Measurements from ENCODE around the gene KIAA0930.
A peak's percentile ranks its signal among the peaks of the same experiment; 100 is the strongest.
"Not testable (repeated sequence)": the region's sequence is repeated elsewhere in the genome, so short reads cannot be mapped to it uniquely, and the experiment has no call there.

The KIAA0930 gene

GRCh38 chr22:45240810-45241631, at the start of gene KIAA0930:
KIAA0930 (minus strand) TSS chr22:45240894; CDS start chr22:45240703, 191 bp downstream.
- Mint-ChIP-seq H3K27ac (ENCODE audit: low read depth) (peak within 1 kb of the TSS; percentile 94), H3K27me3 (no peaks in the 10 kb centered on the region), H3K4me3 (peak within 1 kb of the TSS; percentile 90), H3K4me1 (peaks cover 37% of the 10 kb centered on the region), H3K9me3 (no peaks in the 10 kb centered on the region), H3K36me3 (ENCODE audit: insufficient read depth) (peaks cover 18% of the 10 kb centered on the region)
- ATAC-seq (replicated peaks; ENCODE audit: extremely low read depth, poor library complexity, severe bottlenecking), result peak; percentile 81
- peak; percentile 70 to 84 for DNase-seq (ENCODE audit: low spot score in 2 of 2)

- ATAC-seq (replicated peaks; ENCODE audit: extremely low read depth, poor library complexity, severe bottlenecking) (no peak), DNase-seq (ENCODE audit: low spot score in 2 of 2) (no peak)
- Mint-ChIP-seq H3K4me3 (no peak overlapping the region), H3K4me1 (no peaks in the 10 kb centered on the region), H3K27me3 (peaks cover 37% of the 10 kb centered on the region), H3K36me3 (ENCODE audit: insufficient read depth) (no peaks in the 10 kb centered on the region), H3K27ac (ENCODE audit: low read depth) (no peak overlapping the region), H3K9me3 (no peaks in the 10 kb centered on the region)
These were observed 46.3 kb upstream of the KIAA0930 start for GRCh38 chr22:45286854-45287551.

GRCh38 chr22:45285263-45286058, 44.8 kb upstream of the KIAA0930 start:
- H3K4me1 Mint-ChIP-seq, result no peaks in the 10 kb centered on the region
- H3K4me3 Mint-ChIP-seq, result no peak overlapping the region
- no peak for ATAC-seq (replicated peaks; ENCODE audit: extremely low read depth, poor library complexity, severe bottlenecking)
- no peak overlapping the region for H3K27ac Mint-ChIP-seq (ENCODE audit: low read depth)
- no peak for DNase-seq (ENCODE audit: low spot score in 2 of 2)
- no peaks in the 10 kb centered on the region for H3K9me3 Mint-ChIP-seq
- H3K36me3 Mint-ChIP-seq (ENCODE audit: insufficient read depth), result no peaks in the 10 kb centered on the region
- H3K27me3 Mint-ChIP-seq, result peaks cover 48% of the 10 kb centered on the region

GRCh38 chr22:45284705-45285262, 44.1 kb upstream of the KIAA0930 start, which contains the start of gene UPK3A:
UPK3A (plus strand) TSS chr22:45284949; CDS start chr22:45285014, 65 bp downstream.
- DNase-seq (ENCODE audit: low spot score in 2 of 2), result no peak
- no peaks in the 10 kb centered on the region for H3K9me3 Mint-ChIP-seq
- H3K4me1 Mint-ChIP-seq, result no peaks in the 10 kb centered on the region
- H3K36me3 Mint-ChIP-seq (ENCODE audit: insufficient read depth), result no peaks in the 10 kb centered on the region
- ATAC-seq (replicated peaks; ENCODE audit: extremely low read depth, poor library complexity, severe bottlenecking), result peak; percentile 91
- no peak within 1 kb of the TSS for H3K4me3 Mint-ChIP-seq
- H3K27me3 Mint-ChIP-seq, result peaks cover 48% of the 10 kb centered on the region
- H3K27ac Mint-ChIP-seq (ENCODE audit: low read depth), result no peak within 1 kb of the TSS

GRCh38 chr22:45281010-45281409, 40.3 kb upstream of the KIAA0930 start:
- H3K36me3 Mint-ChIP-seq (ENCODE audit: insufficient read depth), result no peaks in the 10 kb centered on the region
- DNase-seq (ENCODE audit: low spot score in 2 of 2) (no peak), ATAC-seq (replicated peaks; ENCODE audit: extremely low read depth, poor library complexity, severe bottlenecking) (no peak)
- no peaks in the 10 kb centered on the region for H3K4me1 Mint-ChIP-seq
- no peaks in the 10 kb centered on the region for H3K9me3 Mint-ChIP-seq
- H3K4me3 Mint-ChIP-seq, result no peak overlapping the region
- no peak overlapping the region for H3K27ac Mint-ChIP-seq (ENCODE audit: low read depth)
- peaks cover 48% of the 10 kb centered on the region for H3K27me3 Mint-ChIP-seq

- peaks cover 44% of the 10 kb centered on the region for H3K27me3 Mint-ChIP-seq
- ATAC-seq (replicated peaks; ENCODE audit: extremely low read depth, poor library complexity, severe bottlenecking), result no peak
These were observed 39.9 kb upstream of the KIAA0930 start for GRCh38 chr22:45280587-45280980.

GRCh38 chr22:45278125-45278524, 37.4 kb upstream of the KIAA0930 start:
- ATAC-seq (replicated peaks; ENCODE audit: extremely low read depth, poor library complexity, severe bottlenecking), result no peak
- Mint-ChIP-seq H3K36me3 (ENCODE audit: insufficient read depth) (no peaks in the 10 kb centered on the region), H3K27ac (ENCODE audit: low read depth) (no peak overlapping the region), H3K4me1 (no peaks in the 10 kb centered on the region), H3K27me3 (peaks cover 31% of the 10 kb centered on the region), H3K9me3 (no peaks in the 10 kb centered on the region), H3K4me3 (no peak overlapping the region)
- no peak for DNase-seq (ENCODE audit: low spot score in 2 of 2)

More at GRCh38 chr22:45280587-45280980, 39.9 kb upstream of the KIAA0930 start:
- H3K27ac Mint-ChIP-seq (ENCODE audit: low read depth), result no peak overlapping the region
- H3K4me1 Mint-ChIP-seq, result no peaks in the 10 kb centered on the region
- no peak overlapping the region for H3K4me3 Mint-ChIP-seq
- DNase-seq (ENCODE audit: low spot score in 2 of 2), result no peak
- no peaks in the 10 kb centered on the region for H3K9me3 Mint-ChIP-seq
- H3K36me3 Mint-ChIP-seq (ENCODE audit: insufficient read depth), result no peaks in the 10 kb centered on the region

GRCh38 chr22:45277720-45278119, 37.0 kb upstream of the KIAA0930 start:
- not testable (repeated sequence) for H3K4me3 Mint-ChIP-seq; DNase-seq (ENCODE audit: low spot score in 2 of 2); H3K36me3 Mint-ChIP-seq (ENCODE audit: insufficient read depth); ATAC-seq (replicated peaks; ENCODE audit: extremely low read depth, poor library complexity, severe bottlenecking); H3K4me1 Mint-ChIP-seq; H3K9me3 Mint-ChIP-seq; H3K27ac Mint-ChIP-seq (ENCODE audit: low read depth)
- H3K27me3 Mint-ChIP-seq, result peaks cover 29% of the 10 kb centered on the region

GRCh38 chr22:45276507-45277105, 35.9 kb upstream of the KIAA0930 start:
- ATAC-seq (replicated peaks; ENCODE audit: extremely low read depth, poor library complexity, severe bottlenecking), result no peak
- no peak overlapping the region for H3K27ac Mint-ChIP-seq (ENCODE audit: low read depth)
- no peak for DNase-seq (ENCODE audit: low spot score in 2 of 2)
- H3K9me3 Mint-ChIP-seq, result no peaks in the 10 kb centered on the region
- H3K36me3 Mint-ChIP-seq (ENCODE audit: insufficient read depth), result no peaks in the 10 kb centered on the region
- H3K4me1 Mint-ChIP-seq, result no peaks in the 10 kb centered on the region
- peaks cover 26% of the 10 kb centered on the region for H3K27me3 Mint-ChIP-seq
- no peak overlapping the region for H3K4me3 Mint-ChIP-seq

GRCh38 chr22:45273452-45274075, 32.9 kb upstream of the KIAA0930 start:
- no peak overlapping the region for H3K4me3 Mint-ChIP-seq
- H3K9me3 Mint-ChIP-seq, result no peaks in the 10 kb centered on the region
- H3K4me1 Mint-ChIP-seq, result peaks cover 13% of the 10 kb centered on the region
- H3K27ac Mint-ChIP-seq (ENCODE audit: low read depth), result no peak overlapping the region
- ATAC-seq (replicated peaks; ENCODE audit: extremely low read depth, poor library complexity, severe bottlenecking) (no peak), DNase-seq (ENCODE audit: low spot score in 2 of 2) (no peak)
- peaks cover 2% of the 10 kb centered on the region for H3K36me3 Mint-ChIP-seq (ENCODE audit: insufficient read depth)
- H3K27me3 Mint-ChIP-seq, result peaks cover 35% of the 10 kb centered on the region

- peaks cover 13% of the 10 kb centered on the region for H3K4me1 Mint-ChIP-seq
- no peak overlapping the region for H3K4me3 Mint-ChIP-seq
- DNase-seq (ENCODE audit: low spot score in 2 of 2) (no peak), ATAC-seq (replicated peaks; ENCODE audit: extremely low read depth, poor library complexity, severe bottlenecking) (no peak)
- H3K36me3 Mint-ChIP-seq (ENCODE audit: insufficient read depth), result peaks cover 2% of the 10 kb centered on the region
- no peak overlapping the region for H3K27ac Mint-ChIP-seq (ENCODE audit: low read depth)
- H3K27me3 Mint-ChIP-seq, result peaks cover 35% of the 10 kb centered on the region
- H3K9me3 Mint-ChIP-seq, result no peaks in the 10 kb centered on the region
These were observed 31.8 kb upstream of the KIAA0930 start for GRCh38 chr22:45272498-45272897.

All from central memory CD8-positive, alpha-beta T cell (primary cell).